AG09309 (cell line): Measurements from ENCODE around the gene PSMA3.
"Not testable (repeated sequence)": the region's sequence is repeated elsewhere in the genome, so short reads cannot be mapped to it uniquely, and the experiment has no call there.

Experiments used
- DNase-seq: peaks from one replicate; pipeline ENCODE4 v3.0.0-alpha.2; 2010; ENCODE audit warnings: low read depth
- H3K4me3 ChIP-seq: 2 replicates; pipeline ENCODE4 v1.5.1; 2011; ENCODE audit warnings: mild to moderate bottlenecking, low read depth, low read length, moderate library complexity; ENCODE audit not compliant: control insufficient read depth
- CTCF ChIP-seq: IDR thresholded peaks from 2 replicates; pipeline ENCODE4 v1.5.1; 2011; ENCODE audit warnings: mild to moderate bottlenecking, low read depth, low read length, inconsistent platforms; ENCODE audit not compliant: insufficient read depth, control insufficient read depth; ENCODE audit errors: missing control alignments

The PSMA3 gene

DNA sequence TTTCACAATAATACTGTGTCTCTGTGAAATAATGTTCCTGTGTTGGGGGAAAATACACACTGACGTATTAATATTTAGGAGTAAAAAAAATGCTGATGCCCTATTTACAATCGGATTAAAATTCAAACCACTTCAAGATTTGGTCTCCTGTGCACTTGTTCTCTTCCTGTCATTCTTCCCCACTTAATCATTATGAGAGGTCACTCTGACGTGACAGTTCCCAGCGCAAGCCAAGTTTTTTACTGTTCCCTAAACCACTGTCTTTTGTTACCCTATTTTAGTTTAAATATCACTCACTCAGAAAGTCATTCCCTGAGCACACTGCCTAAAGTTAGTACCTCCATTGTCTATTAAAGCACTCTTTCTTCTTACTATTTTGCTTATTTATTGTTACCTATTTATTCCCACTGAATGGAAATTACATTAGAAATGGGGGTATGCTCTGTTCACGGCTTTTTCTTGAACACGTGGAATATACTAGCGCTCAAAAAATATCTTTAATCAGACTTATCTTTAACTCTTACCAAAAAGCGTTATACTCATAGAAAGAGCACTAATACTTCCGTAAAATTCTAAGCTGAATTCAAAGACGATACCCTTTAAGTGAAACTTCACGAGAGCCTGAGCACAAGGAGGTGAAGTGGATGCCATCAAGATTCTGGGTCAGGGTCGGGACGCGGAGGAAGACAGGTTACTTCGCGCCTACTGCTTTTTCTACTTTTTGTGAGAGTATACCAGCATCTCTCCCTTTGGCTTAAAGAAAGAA, 670 bp upstream of the PSMA3 start:
- no peak for TF ChIP-seq CTCF
- DNase-seq: no peak
- peak overlapping the region; percentile 88 for H3K4me3 ChIP-seq

DNA sequence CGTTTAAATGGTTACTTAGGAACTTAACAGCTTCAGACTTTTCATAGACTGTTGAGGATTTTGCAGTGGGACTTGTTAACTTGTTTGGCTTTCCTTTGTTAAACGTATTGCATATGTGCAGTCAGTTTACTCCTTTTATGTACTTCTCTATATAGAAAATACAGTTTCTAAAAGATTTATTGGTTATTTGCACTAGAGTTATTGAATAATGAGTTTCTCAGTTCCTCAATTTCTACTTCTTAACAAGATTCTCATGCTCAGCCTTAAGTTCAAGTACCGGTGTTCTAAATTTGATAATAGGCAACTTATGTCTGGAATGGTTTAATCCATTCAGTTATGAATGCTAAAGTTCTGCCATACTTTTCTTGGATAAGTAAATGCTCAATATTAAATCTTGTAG, 919 bp downstream of the PSMA3 start:
- H3K4me3 ChIP-seq: peak overlapping the region; percentile 88
- no peak for DNase-seq
- no peak for TF ChIP-seq CTCF

DNA sequence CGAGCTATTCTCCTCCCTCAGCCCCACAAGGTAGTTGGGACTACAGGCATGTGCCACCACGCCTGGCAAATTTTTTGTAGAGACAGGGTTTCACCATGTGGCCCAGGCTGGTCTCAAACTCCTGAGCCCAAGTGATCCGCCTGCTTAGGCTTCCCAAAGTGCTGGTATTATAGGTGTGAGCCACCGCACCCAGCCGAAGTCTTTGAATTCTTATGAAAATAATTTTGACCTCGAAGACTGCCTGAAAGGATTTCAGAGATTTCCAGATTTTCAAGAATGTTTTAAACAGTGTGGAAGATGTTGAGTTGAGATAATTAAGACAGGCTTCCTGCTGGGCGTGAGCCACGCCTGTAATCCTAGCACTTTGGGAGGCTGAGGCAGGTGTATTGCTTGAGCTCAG, 5.0 kb downstream of the PSMA3 start:
- no peak for TF ChIP-seq CTCF
- no peak for DNase-seq
- H3K4me3 ChIP-seq: no peak overlapping the region

DNA sequence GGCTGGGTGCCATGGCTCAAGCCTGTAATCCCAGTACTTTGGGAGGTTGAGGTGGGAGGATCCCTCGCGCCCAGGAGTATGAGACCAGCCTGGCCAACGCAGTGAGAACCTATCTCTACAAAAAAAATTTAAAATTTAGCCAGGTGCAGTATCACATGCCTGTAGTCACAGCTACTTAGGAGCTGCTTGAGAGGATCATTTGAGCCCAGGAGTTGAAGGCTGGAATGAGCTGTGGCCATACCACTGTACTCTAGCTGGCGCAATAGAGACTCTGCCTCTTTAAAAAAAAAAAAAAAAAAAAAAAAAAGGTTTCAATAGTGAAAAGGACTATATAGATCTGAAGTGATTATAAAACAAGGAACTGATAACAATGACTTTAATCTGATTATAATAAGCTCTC, 13.5 kb downstream of the PSMA3 start:
- no peak for DNase-seq
- H3K4me3 ChIP-seq: no peak overlapping the region
- no peak for TF ChIP-seq CTCF

DNA sequence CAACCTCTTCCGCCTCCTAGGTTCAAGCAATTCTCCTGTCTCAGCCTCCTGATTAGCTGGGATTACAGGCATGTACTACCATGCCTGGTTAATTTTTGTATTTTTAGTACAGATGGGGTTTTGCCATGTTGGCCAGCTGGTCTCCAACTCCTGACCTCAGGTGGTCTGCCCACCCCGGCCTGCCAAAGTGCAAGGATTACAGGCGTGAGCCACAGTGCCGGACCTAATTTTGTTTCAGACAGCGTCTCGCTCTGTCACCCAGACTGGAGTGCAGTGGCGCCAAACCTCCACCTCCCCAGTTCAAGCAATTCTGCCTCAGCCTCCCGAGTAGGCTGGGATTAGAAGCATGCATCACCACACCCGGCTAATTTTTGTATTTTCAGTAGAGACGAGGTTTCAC, 17.4 kb downstream of the PSMA3 start:
- DNase-seq, H3K4me3 ChIP-seq: not testable (repeated sequence)

- no peak for TF ChIP-seq CTCF
- DNase-seq: no peak
- no peak overlapping the region for H3K4me3 ChIP-seq
These were observed 20.8 kb downstream of the PSMA3 start for GRCh38 chr14:58265401-58265800.

- no peak for TF ChIP-seq CTCF
- no peak for DNase-seq
- H3K4me3 ChIP-seq: no peak overlapping the region
These were observed 26.0 kb downstream of the PSMA3 start for GRCh38 chr14:58270628-58271027.
